ENCODE measurements around the gene S100PBP.

The S100PBP gene

GRCh38 chr1:32817159-32817814, at the start of gene S100PBP, which contains the start of gene YARS1:
TSS of gene S100PBP (plus strand) at chr1:32817653. CDS start at chr1:32826100, 8,447 bp downstream.
TSS of gene YARS1 (minus strand) at chr1:32817358. CDS start at chr1:32817244, 114 bp downstream.
- peak; percentile 98 to 99 (median 98) for DNase-seq

DNA sequence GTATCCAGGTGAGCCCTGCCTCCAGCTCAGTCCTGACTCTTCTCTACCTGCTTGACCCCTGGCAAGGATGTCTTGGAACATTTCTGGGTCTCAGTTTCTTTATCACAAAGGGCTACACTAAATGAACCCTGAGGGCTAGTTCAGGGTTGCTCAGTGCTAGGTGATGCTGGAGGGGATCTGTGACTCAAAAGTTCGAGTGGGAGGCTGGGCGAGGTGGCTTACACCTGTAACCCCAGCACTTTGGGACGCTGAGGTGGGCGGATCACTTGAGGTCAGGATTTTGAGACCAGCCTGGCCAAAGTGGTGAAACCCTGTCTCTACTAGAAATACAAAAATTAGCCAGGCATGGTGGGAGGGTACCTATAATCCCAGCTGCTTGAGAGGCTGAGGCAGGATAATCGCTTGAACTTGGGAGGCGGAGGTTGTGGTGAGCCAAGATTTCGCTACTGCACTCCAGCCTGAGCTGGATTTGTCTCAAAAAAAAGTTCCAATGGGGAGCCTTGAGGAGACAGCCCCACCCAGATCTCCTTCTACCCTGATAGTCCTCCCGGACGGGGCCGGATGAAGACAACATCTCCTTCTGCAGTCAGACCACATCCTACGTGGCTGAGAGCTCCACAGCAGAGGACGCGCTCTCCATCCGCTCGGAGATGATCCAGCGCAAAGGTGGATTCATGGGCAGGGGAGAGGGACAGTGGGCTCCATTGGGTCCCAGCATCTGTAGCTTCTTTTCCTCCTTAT, 49.2 kb upstream of the S100PBP start:
- no peak for DNase-seq

- no peak for DNase-seq
Observed at GRCh38 chr1:32769524-32770220, 47.8 kb upstream of the S100PBP start.

DNA sequence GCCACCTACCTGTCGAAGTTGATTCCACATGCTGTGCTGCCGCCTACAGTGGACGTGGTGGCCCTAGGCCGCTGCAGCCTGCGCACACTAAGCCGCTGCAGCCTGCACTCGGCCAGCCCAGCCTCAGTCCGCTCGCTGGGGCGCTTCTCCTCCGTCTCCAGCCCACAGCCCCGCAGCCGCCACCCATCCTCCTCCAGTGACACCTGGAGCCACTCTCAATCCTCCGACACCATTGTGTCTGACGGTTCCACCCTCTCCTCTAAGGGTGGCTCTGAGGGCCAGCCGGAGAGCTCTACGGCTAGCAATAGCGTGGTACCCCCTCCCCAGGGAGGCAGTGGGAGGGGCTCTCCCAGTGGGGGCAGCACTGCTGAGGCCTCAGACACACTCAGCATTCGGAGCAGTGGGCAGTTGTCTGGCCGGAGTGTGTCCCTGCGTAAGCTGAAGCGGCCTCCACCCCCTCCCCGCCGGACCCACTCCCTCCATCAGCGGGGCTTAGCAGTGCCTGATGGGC, 47.2 kb upstream of the S100PBP start:
- DNase-seq, result no peak

DNA sequence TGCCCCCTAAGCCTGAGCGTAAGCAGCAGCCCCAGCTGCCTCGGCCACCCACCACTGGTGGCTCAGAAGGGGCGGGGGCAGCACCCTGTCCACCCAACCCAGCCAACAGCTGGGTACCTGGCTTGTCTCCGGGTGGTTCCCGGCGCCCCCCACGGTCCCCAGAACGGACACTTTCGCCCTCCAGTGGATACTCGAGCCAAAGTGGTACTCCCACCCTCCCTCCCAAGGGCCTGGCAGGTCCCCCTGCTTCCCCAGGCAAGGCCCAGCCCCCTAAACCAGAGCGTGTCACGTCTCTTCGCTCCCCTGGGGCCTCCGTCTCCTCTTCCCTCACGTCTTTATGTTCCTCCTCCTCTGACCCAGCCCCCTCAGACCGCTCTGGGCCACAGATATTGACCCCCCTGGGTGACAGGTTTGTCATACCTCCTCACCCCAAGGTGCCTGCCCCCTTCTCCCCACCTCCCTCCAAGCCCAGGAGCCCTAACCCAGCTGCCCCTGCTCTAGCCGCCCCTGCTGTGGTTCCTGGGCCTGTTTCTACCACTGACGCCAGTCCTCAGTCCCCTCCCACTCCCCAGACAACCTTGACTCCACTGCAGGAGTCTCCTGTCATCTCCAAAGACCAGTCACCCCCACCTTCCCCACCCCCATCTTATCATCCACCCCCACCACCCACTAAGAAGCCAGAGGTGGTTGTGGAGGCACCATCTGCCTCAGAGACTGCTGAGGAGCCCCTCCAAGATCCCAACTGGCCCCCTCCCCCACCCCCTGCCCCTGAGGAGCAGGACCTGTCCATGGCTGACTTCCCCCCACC, 46.5 kb upstream of the S100PBP start:
- DNase-seq, result no peak

DNA sequence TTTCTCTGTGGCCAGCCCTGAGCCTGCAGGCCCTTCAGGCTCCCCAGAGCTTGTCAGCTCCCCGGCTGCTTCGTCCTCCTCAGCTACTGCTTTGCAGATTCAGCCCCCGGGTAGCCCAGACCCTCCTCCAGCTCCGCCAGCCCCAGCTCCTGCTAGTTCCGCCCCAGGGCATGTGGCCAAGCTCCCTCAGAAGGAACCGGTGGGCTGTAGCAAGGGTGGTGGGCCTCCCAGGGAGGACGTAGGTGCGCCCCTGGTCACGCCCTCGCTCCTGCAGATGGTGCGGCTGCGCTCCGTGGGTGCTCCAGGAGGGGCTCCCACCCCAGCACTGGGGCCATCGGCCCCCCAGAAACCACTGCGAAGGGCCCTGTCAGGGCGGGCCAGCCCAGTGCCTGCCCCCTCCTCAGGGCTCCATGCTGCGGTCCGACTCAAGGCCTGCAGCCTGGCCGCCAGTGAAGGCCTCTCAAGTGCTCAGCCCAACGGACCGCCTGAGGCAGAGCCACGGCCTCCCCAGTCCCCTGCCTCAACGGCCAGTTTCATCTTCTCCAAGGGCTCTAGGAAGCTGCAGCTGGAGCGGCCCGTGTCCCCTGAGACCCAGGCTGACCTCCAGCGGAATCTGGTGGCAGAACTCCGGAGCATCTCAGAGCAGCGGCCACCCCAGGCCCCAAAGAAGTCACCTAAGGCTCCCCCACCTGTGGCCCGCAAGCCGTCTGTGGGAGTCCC, 45.7 kb upstream of the S100PBP start:
- DNase-seq, result no peak

DNA sequence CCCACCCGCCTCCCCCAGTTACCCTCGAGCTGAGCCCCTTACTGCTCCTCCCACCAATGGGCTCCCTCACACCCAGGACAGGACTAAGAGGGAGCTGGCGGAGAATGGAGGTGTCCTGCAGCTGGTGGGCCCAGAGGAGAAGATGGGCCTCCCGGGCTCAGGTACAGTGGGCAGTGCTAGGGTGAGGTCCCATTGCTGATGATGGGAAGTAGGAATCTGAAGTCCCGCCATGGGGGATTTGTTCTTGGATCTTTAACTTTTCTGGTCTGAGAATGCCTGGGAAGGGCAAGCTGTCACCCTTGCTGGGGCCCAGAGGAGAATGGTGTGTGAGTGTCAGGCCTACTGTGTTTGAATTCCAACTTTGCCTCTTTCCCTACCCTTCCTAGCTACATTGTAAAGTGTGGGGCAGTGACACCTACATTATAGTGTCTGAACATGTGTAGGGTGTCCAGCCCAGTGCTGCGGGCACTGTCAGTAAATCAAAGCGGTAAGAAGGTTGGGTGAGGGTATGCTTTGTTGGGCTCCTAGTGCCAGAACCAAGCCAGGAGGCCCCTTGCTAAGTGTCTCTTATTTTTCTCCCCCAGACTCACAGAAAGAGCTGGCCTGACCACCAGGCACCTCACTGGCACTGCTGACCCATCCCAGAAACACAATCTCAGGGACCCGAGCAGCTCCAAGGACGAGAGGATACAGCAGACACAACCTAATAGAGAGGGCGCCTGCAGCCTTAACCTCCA, 45.0 kb upstream of the S100PBP start:
- no peak for DNase-seq

GRCh38 chr1:32773018-32773763, 44.3 kb upstream of the S100PBP start:
- peak; percentile 40 to 55 (median 47) for DNase-seq

GRCh38 chr1:32773764-32774463, 43.5 kb upstream of the S100PBP start:
- DNase-seq, result no peak

GRCh38 chr1:32774464-32774808, 43.0 kb upstream of the S100PBP start:
- no peak for DNase-seq

DNA sequence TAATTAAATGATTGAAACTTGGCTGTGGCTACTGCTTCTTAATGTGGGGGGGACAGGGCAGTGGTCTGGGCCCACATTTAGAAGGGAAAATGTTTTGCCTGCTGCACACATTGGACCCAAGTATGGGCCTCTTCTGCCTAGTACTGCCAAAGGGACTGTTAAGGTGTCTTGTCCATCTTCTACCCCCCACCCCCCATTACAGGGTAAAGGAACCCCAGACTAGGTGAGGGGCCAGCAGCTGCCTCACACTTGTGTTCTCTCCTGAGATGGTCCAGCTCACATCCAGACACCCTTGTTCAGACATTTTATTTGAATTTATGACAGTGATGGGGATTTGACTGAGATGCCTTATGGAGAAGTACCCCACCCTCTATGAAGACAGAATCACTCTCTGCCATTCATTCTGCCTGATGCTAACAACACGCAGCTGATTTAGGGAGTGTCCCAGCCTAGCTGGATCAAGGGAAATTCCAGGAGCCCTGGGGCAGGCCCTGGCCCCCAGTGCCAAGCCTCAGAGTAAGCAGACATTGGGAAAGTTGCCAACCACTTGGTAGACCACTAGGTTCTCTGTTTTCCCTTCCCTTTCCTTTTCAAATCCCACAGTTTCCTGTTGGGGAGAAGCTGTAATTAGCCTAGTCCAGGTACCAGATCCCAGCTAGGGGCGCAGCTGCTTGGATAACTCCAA, 42.4 kb upstream of the S100PBP start:
- no peak for DNase-seq

GRCh38 chr1:32775640-32776337, 41.7 kb upstream of the S100PBP start:
- DNase-seq, result no peak

DNA sequence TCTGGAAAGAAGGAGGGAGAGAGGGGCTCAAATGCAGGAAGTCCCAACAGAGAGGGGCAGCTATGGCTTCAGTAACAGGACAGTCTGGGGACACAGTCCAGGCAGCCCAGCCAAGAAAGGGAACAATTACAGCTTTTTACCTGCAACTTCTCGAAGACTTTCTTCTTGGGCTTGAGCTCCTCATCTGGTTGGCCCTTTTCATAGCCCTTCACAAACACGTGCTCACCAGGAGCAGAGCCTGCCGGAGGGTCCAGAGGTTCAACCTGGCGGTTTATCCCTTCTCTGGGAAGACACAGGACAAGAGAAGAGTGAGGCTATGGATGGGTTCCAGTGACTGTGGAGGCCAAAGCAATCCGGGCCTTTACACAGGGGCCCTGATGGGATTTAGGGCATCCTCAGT, 38.2 kb upstream of the S100PBP start:
- DNase-seq, result no peak

DNA sequence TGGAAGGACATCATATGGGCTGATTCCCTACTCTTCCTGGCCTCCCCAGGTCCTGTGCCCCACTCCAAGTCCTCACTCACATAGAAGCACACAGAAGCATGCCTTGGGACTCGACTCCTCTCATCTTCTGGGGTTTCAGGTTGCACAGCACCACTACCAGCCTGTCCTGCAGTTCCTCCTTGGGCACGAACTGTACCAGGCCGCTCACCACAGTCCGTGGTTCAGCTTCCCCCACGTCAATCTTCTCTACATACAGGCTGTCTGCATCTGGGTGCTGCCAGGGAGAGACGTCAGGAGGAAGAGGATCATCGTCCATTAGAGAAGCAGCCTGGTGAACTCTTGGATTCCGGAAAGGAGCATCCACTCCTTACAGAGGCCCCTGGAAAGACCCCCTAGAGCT, 37.4 kb upstream of the S100PBP start:
- no peak for DNase-seq

- no peak for DNase-seq
Observed at GRCh38 chr1:32780628-32781234, 36.7 kb upstream of the S100PBP start.

GRCh38 chr1:32782086-32782485, 35.4 kb upstream of the S100PBP start:
- no peak for DNase-seq

DNA sequence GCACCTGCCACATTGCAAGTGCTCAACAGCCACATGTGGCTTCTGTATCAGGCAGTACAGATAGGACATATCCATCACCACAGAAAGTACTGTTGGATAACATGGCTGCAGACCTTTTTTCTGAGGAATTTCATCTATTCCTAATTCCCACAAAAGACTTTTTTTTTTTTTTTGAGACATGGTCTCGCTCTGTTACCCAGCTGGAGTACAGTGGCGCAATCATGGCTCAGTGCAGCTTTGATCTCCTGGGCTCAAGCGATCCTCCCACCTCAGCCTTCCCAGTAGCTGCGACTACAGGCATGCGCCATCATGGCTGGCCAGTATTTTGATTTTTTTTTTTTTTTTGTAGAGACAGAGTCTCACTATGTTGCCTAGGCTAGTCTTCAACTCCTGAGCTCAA, 33.6 kb upstream of the S100PBP start:
- DNase-seq, result no peak

GRCh38 chr1:32784817-32785216, 32.6 kb upstream of the S100PBP start:
- DNase-seq, result no peak
